Panc1 (cell line): ENCODE results near the gene TSHZ3. TPM values are rescaled to one million over a fixed set of nuclear protein-coding genes. Genes with fewer than 3 reads are reported as not detected.

ENCODE experiments used
- ATAC-seq: fragments of 200-7000 bp; cut with Tn5 transposase; 2 replicates; pipeline ENCODE4 v1.9.1; 2020; ENCODE audit warnings: mild to moderate bottlenecking, moderate library complexity
- BruUV-seq: library from RNA; stranded (reverse); fragments of 400-500 nt; replicated peaks from 2 replicates; lab custom pipeline; 2021; lab: Mats Ljungman, UMichigan
- CTCF ChIA-PET: fragments of 300-600 bp; sonication (Branson Sonifier 250); formaldehyde crosslinking; loops from one replicate; lab custom pipeline; 2022; ENCODE audit warnings: antibody characterized with exemption; lab: Charles Lee
- POLR2A ChIA-PET: fragments of 300-600 bp; sonication (Branson Sonifier 250); formaldehyde crosslinking; loops from one replicate; lab custom pipeline; 2022; ENCODE audit warnings: antibody characterized with exemption; lab: Charles Lee
- DNase-seq: peaks from one replicate; pipeline ENCODE4 v3.0.0-alpha.2; 2010; ENCODE audit warnings: low read depth, low spot score
- H3K27ac ChIP-seq: 2 replicates; pipeline ENCODE4 v1.5.1; 2011; ENCODE audit warnings: mild to moderate bottlenecking, low read length, inconsistent platforms
- H3K27me3 ChIP-seq: fragments of 200-500 bp; sonication (Bioruptor generic); 2 replicates; pipeline ENCODE4 v1.6.0; 2014; ENCODE audit warnings: low read length, inconsistent platforms; ENCODE audit not compliant: control insufficient read depth, insufficient read depth
- H3K36me3 ChIP-seq: fragments of 200-500 bp; sonication (Bioruptor generic); 2 replicates; pipeline ENCODE4 v1.5.1; 2014; ENCODE audit warnings: inconsistent platforms, mild to moderate bottlenecking, low read length, moderate library complexity; ENCODE audit not compliant: control insufficient read depth, insufficient read depth
- H3K4me1 ChIP-seq: 2 replicates; pipeline ENCODE4 v1.5.1; 2011; ENCODE audit warnings: inconsistent platforms, mild to moderate bottlenecking, low read length, moderate library complexity; ENCODE audit not compliant: control insufficient read depth, insufficient read depth
- H3K4me3 ChIP-seq, 2 experiments: 2 replicates each; pipeline ENCODE4 v1.5.1; 2011 to 2012; ENCODE audit warnings: low read depth in 2 of 2, low read length in 2 of 2, mild to moderate bottlenecking in 2 of 2, inconsistent platforms in 1 of 2, moderate library complexity in 1 of 2
- H3K9me3 ChIP-seq: fragments of 200-500 bp; sonication (Bioruptor generic); 2 replicates; pipeline ENCODE4 v1.5.1; 2014; ENCODE audit warnings: low read depth, mild to moderate bottlenecking, inconsistent platforms, low read length, moderate library complexity; ENCODE audit not compliant: control insufficient read depth, insufficient read depth
- CTCF ChIP-seq: fragments of 450-650 bp; IDR thresholded peaks from 2 replicates; pipeline ENCODE4 v1.5.1; 2017; ENCODE audit warnings: mild to moderate bottlenecking
- POLR2AphosphoS5 ChIP-seq: IDR thresholded peaks from 2 replicates; pipeline ENCODE4 v1.6.1; 2012; ENCODE audit warnings: mild to moderate bottlenecking, low read depth, low read length, moderate library complexity
- SIN3A ChIP-seq: IDR thresholded peaks from 2 replicates; pipeline ENCODE4 v1.6.1; 2012; ENCODE audit warnings: low read depth, mild to moderate bottlenecking, low read length, moderate library complexity, borderline replicate concordance; ENCODE audit not compliant: insufficient read depth
- TCF7L2 ChIP-seq: IDR thresholded peaks from 2 replicates; pipeline ENCODE4 v1.6.1; 2011; ENCODE audit warnings: mild to moderate bottlenecking, low read depth, low read length, inconsistent platforms
- in situ Hi-C: cut with HindIII; loops from 2 replicates; pipeline ENCODE4 v1.10.0; 2016; ENCODE audit warnings: low sequenced_read_pairs, low pct_unique_long_range_greater_than_20kb
- intact Hi-C: fragments of 100-400 bp; cut with micrococcal nuclease; formaldehyde crosslinking; loops from one replicate; pipeline ENCODE4 v1.10.0; 2022; ENCODE audit not compliant: unreplicated experiment
- total RNA-seq: library from RNA; stranded (reverse); gene quantifications from one replicate; pipeline ENCODE4 v1.2.1, GENCODE V29; 2021; ENCODE audit not compliant: unreplicated experiment
- TF ChIP-seq, protein P1 (sequence below), 2 experiments: IDR thresholded peaks; 2 replicates each; pipeline ENCODE4 v1.6.1; 2011 to 2012; ENCODE audit warnings: low read depth in 2 of 2, control low read depth in 1 of 2, low read length in 1 of 2, mild to moderate bottlenecking in 1 of 2, moderate library complexity in 1 of 2; ENCODE audit not compliant: insufficient read depth in 1 of 2

Gene TSHZ3
- total RNA-seq, 1 experiment from 2014 or later = 7.8 TPM

DNA sequence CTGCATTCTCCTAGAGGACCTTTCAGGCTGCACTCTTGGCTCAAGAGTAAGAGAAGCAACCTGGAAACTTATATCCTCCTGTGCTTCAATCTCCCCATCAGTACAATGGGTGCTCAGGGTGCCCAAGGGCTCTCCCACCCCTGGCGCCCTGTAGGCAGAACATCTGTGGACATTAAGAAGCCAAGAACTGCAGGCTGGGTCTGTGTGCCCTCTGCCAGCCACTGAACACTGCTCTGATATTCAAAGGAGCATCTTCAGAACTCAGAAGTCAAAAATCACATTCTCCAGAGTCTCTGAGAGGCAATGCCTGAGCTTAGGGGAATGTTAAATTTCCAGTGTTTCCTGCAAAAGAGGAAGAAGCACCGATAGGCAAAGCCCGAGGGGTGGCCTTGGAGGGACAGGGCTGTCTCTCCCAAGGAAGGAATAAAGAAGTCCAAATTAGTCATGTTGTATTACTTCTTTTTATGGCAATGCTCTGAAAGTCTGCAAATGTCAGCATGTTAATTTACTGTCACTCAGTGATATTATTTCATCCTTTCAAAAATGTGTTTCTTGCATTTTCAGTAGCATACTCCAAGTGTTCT lies 88.1 kb downstream of the TSHZ3 start:
- in situ Hi-C loops = no loop called here
- no peaks in the 10 kb centered on the region for H3K4me1 ChIP-seq
- no peaks in the 10 kb centered on the region for H3K27me3 ChIP-seq
- no peak overlapping the region for H3K4me3 ChIP-seq
- ChIA-PET POLR2A (no interaction called here), CTCF (no interaction called here)
- H3K27ac ChIP-seq = no peak overlapping the region
- no peak for ATAC-seq
- intact Hi-C loops = no loop called here
- no peaks in the 10 kb centered on the region for H3K9me3 ChIP-seq
- DNase-seq = no peak
- BruUV-seq = no TSS peak
- TF ChIP-seq POLR2AphosphoS5 (no peak), TCF7L2 (no peak), CTCF (no peak), SIN3A (no peak)
- TF ChIP-seq, protein P1, sequence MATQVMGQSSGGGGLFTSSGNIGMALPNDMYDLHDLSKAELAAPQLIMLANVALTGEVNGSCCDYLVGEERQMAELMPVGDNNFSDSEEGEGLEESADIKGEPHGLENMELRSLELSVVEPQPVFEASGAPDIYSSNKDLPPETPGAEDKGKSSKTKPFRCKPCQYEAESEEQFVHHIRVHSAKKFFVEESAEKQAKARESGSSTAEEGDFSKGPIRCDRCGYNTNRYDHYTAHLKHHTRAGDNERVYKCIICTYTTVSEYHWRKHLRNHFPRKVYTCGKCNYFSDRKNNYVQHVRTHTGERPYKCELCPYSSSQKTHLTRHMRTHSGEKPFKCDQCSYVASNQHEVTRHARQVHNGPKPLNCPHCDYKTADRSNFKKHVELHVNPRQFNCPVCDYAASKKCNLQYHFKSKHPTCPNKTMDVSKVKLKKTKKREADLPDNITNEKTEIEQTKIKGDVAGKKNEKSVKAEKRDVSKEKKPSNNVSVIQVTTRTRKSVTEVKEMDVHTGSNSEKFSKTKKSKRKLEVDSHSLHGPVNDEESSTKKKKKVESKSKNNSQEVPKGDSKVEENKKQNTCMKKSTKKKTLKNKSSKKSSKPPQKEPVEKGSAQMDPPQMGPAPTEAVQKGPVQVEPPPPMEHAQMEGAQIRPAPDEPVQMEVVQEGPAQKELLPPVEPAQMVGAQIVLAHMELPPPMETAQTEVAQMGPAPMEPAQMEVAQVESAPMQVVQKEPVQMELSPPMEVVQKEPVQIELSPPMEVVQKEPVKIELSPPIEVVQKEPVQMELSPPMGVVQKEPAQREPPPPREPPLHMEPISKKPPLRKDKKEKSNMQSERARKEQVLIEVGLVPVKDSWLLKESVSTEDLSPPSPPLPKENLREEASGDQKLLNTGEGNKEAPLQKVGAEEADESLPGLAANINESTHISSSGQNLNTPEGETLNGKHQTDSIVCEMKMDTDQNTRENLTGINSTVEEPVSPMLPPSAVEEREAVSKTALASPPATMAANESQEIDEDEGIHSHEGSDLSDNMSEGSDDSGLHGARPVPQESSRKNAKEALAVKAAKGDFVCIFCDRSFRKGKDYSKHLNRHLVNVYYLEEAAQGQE (IDR thresholded peaks at IDR 0.05; ENCODE audit: insufficient read depth in 1 of 2, low read depth in 2 of 2, low read length in 1 of 2) = no peak
- no peaks in the 10 kb centered on the region for H3K36me3 ChIP-seq

DNA sequence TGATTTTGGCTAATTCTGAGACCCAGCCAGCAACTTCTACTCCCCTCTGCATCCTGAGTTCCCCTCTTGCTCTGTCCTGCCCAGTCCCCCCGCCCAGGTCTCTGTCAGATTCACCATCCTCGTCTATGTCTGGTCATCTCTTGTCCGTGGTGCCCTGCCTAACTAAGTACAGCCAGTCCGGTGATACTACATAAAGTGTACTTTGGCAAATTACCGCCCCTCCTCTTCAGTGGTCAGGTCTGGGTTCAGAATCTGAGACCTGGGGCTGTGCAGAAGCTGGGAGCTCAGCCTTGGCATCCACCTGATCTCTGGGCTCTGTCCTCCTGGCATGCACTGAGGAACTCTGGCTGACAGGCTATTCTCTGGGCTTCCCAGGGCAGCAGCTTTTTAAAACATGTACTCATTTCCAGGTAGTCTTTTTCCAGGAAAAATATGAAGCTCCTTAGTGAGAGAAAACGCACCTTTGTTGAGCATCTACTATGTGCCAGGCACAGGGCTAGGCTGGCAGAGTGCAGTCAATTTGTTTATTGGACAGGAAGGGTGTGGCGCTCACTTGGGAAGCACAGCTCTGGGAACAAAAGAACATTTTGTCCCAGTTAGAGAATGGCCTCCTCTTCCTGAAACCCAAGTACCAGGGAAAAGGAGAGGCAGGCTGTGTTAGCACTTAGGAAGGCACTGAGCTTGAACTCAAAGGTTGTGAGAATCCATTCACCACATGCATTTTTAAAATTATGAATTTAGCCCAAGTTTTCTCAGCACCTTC lies 88.9 kb downstream of the TSHZ3 start:
- Histone ChIP-seq H3K27me3 (no peaks in the 10 kb centered on the region), H3K4me1 (no peaks in the 10 kb centered on the region), H3K36me3 (no peaks in the 10 kb centered on the region), H3K4me3 (no peak overlapping the region), H3K9me3 (no peaks in the 10 kb centered on the region), H3K27ac (no peak overlapping the region)
- no TSS peak for BruUV-seq
- ChIA-PET POLR2A (no interaction called here), CTCF (no interaction called here)
- in situ Hi-C loops = no loop called here
- intact Hi-C loops = no loop called here
- DNase-seq = no peak
- ATAC-seq = no peak
- TF ChIP-seq, protein P1 (IDR thresholded peaks at IDR 0.05; ENCODE audit: insufficient read depth in 1 of 2, low read depth in 2 of 2, low read length in 1 of 2) = no peak
- no peak for TF ChIP-seq POLR2AphosphoS5
- TF ChIP-seq SIN3A = no peak
- no peak for TF ChIP-seq TCF7L2
- no peak for TF ChIP-seq CTCF
